Neural cell (in vitro differentiated cells): Measurements from ENCODE around the gene SYCE3. TPM values are rescaled to one million over a fixed set of nuclear protein-coding genes. Genes with fewer than 3 reads are reported as not detected.
A peak's percentile ranks its signal among the peaks of the same experiment; 100 is the strongest.

Experiments
- H2AFZ ChIP-seq: fragments of 200-600, 300-800 bp; sonication (generic), shearing (Covaris generic); 2 replicates; pipeline ENCODE4 v1.6.0; 2014; ENCODE audit warnings: low read depth, mild to moderate bottlenecking, antibody characterized with exemption, low read length, moderate library complexity
- H3F3A ChIP-seq: fragments of 200-600 bp; shearing (Covaris generic); 2 replicates; pipeline ENCODE4 v1.6.1; 2016; ENCODE audit warnings: mild to moderate bottlenecking, moderate library complexity, mixed read lengths, antibody characterized with exemption, low read length; ENCODE audit not compliant: insufficient read depth, poor library complexity, severe bottlenecking
- H3K27ac ChIP-seq: fragments of 200-600, 300-800 bp; sonication (generic), shearing (Covaris generic); 2 replicates; pipeline ENCODE4 v1.5.1; 2014; ENCODE audit warnings: mild to moderate bottlenecking, low read length, moderate library complexity
- H3K27me3 ChIP-seq: fragments of 300-800, 200-600 bp; sonication (generic), shearing (Covaris generic); 2 replicates; pipeline ENCODE4 v1.6.0; 2014; ENCODE audit warnings: mild to moderate bottlenecking, low read depth, low read length, moderate library complexity; ENCODE audit not compliant: insufficient read depth
- H3K36me3 ChIP-seq: fragments of 300-800, 200-600 bp; sonication (generic), shearing (Covaris generic); 2 replicates; pipeline ENCODE4 v1.5.1; 2014; ENCODE audit warnings: mild to moderate bottlenecking, antibody characterized with exemption, low read length, moderate library complexity; ENCODE audit not compliant: insufficient read depth
- H3K4me2 ChIP-seq: fragments of 300-800, 200-600 bp; sonication (generic), shearing (Covaris generic); 2 replicates; pipeline ENCODE4 v1.6.0; 2014; ENCODE audit warnings: mild to moderate bottlenecking, low read length
- H3K4me3 ChIP-seq: fragments of 300-800, 200-600 bp; sonication (generic), shearing (Covaris generic); 2 replicates; pipeline ENCODE4 v1.5.1; 2014; ENCODE audit warnings: mild to moderate bottlenecking, low read length, moderate library complexity
- H3K79me2 ChIP-seq: fragments of 200-600 bp; shearing (Covaris generic); replicated peaks from 2 replicates; pipeline ENCODE4 v1.6.0; 2014; ENCODE audit warnings: mild to moderate bottlenecking, low read length, moderate library complexity; ENCODE audit not compliant: insufficient read depth
- H3K9ac ChIP-seq: fragments of 300-800, 200-600 bp; sonication (generic), shearing (Covaris generic); 2 replicates; pipeline ENCODE4 v1.6.1; 2016; ENCODE audit warnings: mild to moderate bottlenecking, low read length, mixed read lengths
- H3K9me2 ChIP-seq: fragments of 200-600 bp; shearing (Covaris generic); 2 replicates; pipeline ENCODE4 v1.6.1; 2016; ENCODE audit warnings: mild to moderate bottlenecking, low read length, mixed read lengths; ENCODE audit not compliant: insufficient read depth
- H3K9me3 ChIP-seq: fragments of 200-600, 300-800 bp; sonication (generic), shearing (Covaris generic); 2 replicates; pipeline ENCODE4 v1.6.1; 2016; ENCODE audit warnings: mild to moderate bottlenecking, mixed run types, low read length, moderate library complexity, mixed read lengths
- H4K20me1 ChIP-seq: fragments of 200-600 bp; shearing (Covaris generic); 2 replicates; pipeline ENCODE4 v1.6.1; 2016; ENCODE audit warnings: mild to moderate bottlenecking, mixed run types; ENCODE audit not compliant: insufficient read depth
- EP300 ChIP-seq: fragments of 450-650 bp; conservative IDR thresholded peaks from 2 replicates; pipeline ENCODE4 v1.6.1; 2014; ENCODE audit warnings: antibody characterized with exemption, mild to moderate bottlenecking, moderate library complexity; ENCODE audit not compliant: poor library complexity, severe bottlenecking
- EZH2 ChIP-seq: fragments of 200-600, 300-800 bp; shearing (Covaris generic), sonication (generic); IDR thresholded peaks from 2 replicates; pipeline ENCODE4 v1.6.1; 2014; ENCODE audit warnings: antibody characterized with exemption, low read length, borderline replicate concordance, mild to moderate bottlenecking; ENCODE audit not compliant: insufficient read depth, poor library complexity, severe bottlenecking
- MXI1 ChIP-seq: fragments of 450-650 bp; conservative IDR thresholded peaks from 2 replicates; pipeline ENCODE4 v1.6.1; 2014; ENCODE audit warnings: antibody characterized with exemption, mild to moderate bottlenecking; ENCODE audit not compliant: poor library complexity, severe bottlenecking
- POLR2AphosphoS5 ChIP-seq: IDR thresholded peaks from 2 replicates; pipeline ENCODE4 v1.6.1; 2012
- RAD21 ChIP-seq: fragments of 450-650 bp; conservative IDR thresholded peaks from 2 replicates; pipeline ENCODE4 v1.6.1; 2014; ENCODE audit warnings: antibody characterized with exemption, mild to moderate bottlenecking, moderate library complexity
- REST ChIP-seq: IDR thresholded peaks from 2 replicates; pipeline ENCODE4 v1.6.1; 2012; ENCODE audit warnings: borderline replicate concordance
- SMC3 ChIP-seq: fragments of 450-650 bp; conservative IDR thresholded peaks from 2 replicates; pipeline ENCODE4 v1.6.1; 2014; ENCODE audit warnings: antibody characterized with exemption, mild to moderate bottlenecking, moderate library complexity; ENCODE audit not compliant: poor library complexity
- TAF1 ChIP-seq: IDR thresholded peaks from 2 replicates; pipeline ENCODE4 v1.6.1; 2012; ENCODE audit warnings: low read depth
- polyA plus RNA-seq: library from polyadenylated mRNA; depleted of rRNA; stranded (reverse); fragments of >200 nt; gene quantifications from 2 replicates; pipeline ENCODE4 v1.2.3, GENCODE V29; 2014
- TF ChIP-seq, protein P1 (sequence below): fragments of 450-650 bp; IDR thresholded peaks from 2 replicates; pipeline ENCODE4 v1.5.1; 2014; ENCODE audit warnings: antibody characterized with exemption, mild to moderate bottlenecking, moderate library complexity; ENCODE audit not compliant: poor library complexity, severe bottlenecking

SYCE3 gene
- polyA plus RNA-seq, 1 donor from 2014 or later, result not detected

- Histone ChIP-seq H3K27me3 (peaks cover 4% of the 10 kb centered on the region), H3K4me2 (peak overlapping the region; percentile 88), H3K4me3 (peak overlapping the region; percentile 95), H3F3A (no peaks in the 10 kb centered on the region), H3K79me2 (no peaks in the 10 kb centered on the region), H3K9me3 (no peaks in the 10 kb centered on the region), H3K9me2 (no peaks in the 10 kb centered on the region), H3K36me3 (no peaks in the 10 kb centered on the region), H3K27ac (peak overlapping the region; percentile 69), H3K9ac (peak overlapping the region; percentile 81), H2AFZ (no peak overlapping the region), H4K20me1 (no peaks in the 10 kb centered on the region)
- no peak for TF ChIP-seq RAD21
- TF ChIP-seq EZH2, result no peak
- no peak for TF ChIP-seq REST
- TF ChIP-seq, protein P1, sequence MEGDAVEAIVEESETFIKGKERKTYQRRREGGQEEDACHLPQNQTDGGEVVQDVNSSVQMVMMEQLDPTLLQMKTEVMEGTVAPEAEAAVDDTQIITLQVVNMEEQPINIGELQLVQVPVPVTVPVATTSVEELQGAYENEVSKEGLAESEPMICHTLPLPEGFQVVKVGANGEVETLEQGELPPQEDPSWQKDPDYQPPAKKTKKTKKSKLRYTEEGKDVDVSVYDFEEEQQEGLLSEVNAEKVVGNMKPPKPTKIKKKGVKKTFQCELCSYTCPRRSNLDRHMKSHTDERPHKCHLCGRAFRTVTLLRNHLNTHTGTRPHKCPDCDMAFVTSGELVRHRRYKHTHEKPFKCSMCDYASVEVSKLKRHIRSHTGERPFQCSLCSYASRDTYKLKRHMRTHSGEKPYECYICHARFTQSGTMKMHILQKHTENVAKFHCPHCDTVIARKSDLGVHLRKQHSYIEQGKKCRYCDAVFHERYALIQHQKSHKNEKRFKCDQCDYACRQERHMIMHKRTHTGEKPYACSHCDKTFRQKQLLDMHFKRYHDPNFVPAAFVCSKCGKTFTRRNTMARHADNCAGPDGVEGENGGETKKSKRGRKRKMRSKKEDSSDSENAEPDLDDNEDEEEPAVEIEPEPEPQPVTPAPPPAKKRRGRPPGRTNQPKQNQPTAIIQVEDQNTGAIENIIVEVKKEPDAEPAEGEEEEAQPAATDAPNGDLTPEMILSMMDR, result no peak
- TF ChIP-seq SMC3, result no peak
- TF ChIP-seq MXI1, result no peak
- no peak for TF ChIP-seq POLR2AphosphoS5
- TF ChIP-seq EP300, result no peak
- TF ChIP-seq TAF1, result no peak
Observed at GRCh38 chr22:50524676-50525103, 38.0 kb downstream of the SYCE3 start.

DNA sequence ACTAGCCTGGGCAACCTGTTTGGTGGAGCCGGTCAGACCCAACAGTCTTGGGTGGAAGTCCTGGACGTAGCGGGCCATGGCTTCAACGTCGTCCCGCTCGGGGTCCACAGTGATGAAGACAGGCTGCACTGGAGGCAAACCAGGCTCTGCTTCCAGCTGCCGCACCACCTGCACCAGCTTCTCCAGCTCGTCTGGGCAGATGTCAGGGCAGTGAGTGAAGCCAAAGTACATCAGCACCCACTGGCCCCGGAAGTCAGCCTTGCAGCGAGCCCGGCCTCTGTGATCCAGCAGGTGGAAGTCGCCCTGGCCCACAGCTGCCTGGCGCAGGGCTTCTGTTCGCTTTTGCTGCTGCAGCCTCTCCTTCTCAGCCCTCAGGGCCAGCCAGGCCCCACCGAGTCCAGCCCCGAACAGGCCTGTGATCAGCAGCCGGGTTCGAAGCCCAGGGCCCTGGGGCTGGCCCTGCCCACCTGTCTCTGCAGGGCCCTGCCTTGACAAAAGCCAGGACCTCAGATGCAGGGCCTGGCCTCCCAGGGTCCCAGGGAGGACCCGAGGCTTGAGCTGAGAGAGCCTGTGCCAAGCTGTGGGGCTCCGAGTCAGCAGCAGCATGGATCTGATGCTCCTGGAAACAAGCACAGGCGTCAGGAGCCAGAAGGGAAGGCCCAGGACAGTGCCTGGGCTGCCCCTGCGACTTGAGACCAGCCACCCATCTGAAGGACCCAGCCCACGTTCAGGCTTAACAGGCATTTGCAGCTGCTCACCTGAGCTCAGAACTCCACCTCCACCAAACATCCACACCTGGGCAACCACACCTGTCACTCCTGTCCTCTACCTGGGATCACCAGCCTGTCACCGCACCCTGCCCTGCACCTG is 38.7 kb downstream of the SYCE3 start:
- Histone ChIP-seq H4K20me1 (no peaks in the 10 kb centered on the region), H3K9me2 (no peaks in the 10 kb centered on the region), H3K36me3 (no peaks in the 10 kb centered on the region), H3K27ac (no peak overlapping the region), H3K79me2 (no peaks in the 10 kb centered on the region), H3K4me2 (peak overlapping the region; percentile 88), H2AFZ (no peak overlapping the region), H3F3A (no peaks in the 10 kb centered on the region), H3K9ac (peak overlapping the region; percentile 81), H3K4me3 (peak overlapping the region; percentile 95), H3K27me3 (no peaks in the 10 kb centered on the region), H3K9me3 (no peaks in the 10 kb centered on the region)
- TF ChIP-seq MXI1 (no peak), RAD21 (no peak), REST (no peak), EZH2 (no peak), SMC3 (no peak)
- TF ChIP-seq, protein P1, result no peak
